ENCODE results near the gene ANKRD31.
"Not testable (repeated sequence)": the region's sequence is repeated elsewhere in the genome, so short reads cannot be mapped to it uniquely, and the experiment has no call there.

The ANKRD31 gene

DNA sequence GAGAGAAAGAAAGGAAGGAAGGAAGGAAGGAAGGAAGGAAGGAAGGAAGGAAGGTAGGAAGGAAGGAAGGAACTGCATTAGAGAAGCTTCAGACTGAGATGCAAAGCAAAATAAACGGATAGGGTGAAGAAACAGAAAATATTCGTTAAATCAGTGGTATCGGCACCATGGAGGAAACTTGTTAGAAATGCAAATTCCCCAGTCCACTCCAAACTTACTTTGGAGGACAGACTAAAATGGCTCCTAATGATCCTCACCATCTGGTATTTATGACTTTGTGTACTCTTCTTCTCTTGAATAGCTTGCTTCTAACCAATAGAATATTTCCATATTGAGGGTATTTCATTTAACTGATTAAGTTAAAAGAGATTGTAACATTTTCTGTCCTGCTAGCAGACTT lies 96.4 kb downstream of the ANKRD31 start:
- no peak overlapping the region for H3K9ac ChIP-seq (ENCODE audit: low read length)
- H3K27ac ChIP-seq (ENCODE audit: low read depth, low read length): no peak overlapping the region
- H3K27me3 ChIP-seq (ENCODE audit: control insufficient read depth in 1 of 2, insufficient read depth in 2 of 2, low read length in 2 of 2): no peaks in the 10 kb centered on the region
- no peaks in the 10 kb centered on the region for H3K36me3 ChIP-seq (ENCODE audit: insufficient read depth, low read length)
- H3K9me3 ChIP-seq (ENCODE audit: low read length): no peaks in the 10 kb centered on the region
- no peaks in the 10 kb centered on the region for H3K4me1 ChIP-seq (ENCODE audit: insufficient read depth, low read length)
- no peak overlapping the region for H3K4me3 ChIP-seq (ENCODE audit: low read depth in 1 of 2, low read length in 2 of 2)

DNA sequence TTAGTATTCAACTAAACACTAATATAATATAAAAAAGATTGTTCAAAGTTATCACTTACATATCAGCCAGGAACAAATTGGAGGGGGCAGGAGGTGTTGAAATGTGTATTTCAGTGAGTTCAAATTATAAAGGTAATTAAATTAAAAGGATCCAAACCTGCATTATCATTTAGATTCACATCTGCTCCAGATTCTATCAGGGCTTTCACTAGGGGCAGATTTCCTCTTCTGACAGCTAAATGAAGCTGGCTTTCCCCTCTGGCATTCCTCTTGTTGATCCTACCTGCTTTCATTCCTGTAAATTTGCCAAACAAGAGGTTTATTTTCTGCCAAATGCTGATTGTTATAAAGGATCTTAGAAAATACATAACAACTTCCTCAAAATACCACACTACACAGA lies 98.0 kb downstream of the ANKRD31 start:
- Histone ChIP-seq H3K27me3 (ENCODE audit: control insufficient read depth in 1 of 2, insufficient read depth in 2 of 2, low read length in 2 of 2) (no peaks in the 10 kb centered on the region), H3K4me3 (ENCODE audit: low read depth in 1 of 2, low read length in 2 of 2) (no peak overlapping the region), H3K9me3 (ENCODE audit: low read length) (no peaks in the 10 kb centered on the region), H3K27ac (ENCODE audit: low read depth, low read length) (no peak overlapping the region), H3K36me3 (ENCODE audit: insufficient read depth, low read length) (no peaks in the 10 kb centered on the region), H3K9ac (ENCODE audit: low read length) (no peak overlapping the region), H3K4me1 (ENCODE audit: insufficient read depth, low read length) (no peaks in the 10 kb centered on the region)

DNA sequence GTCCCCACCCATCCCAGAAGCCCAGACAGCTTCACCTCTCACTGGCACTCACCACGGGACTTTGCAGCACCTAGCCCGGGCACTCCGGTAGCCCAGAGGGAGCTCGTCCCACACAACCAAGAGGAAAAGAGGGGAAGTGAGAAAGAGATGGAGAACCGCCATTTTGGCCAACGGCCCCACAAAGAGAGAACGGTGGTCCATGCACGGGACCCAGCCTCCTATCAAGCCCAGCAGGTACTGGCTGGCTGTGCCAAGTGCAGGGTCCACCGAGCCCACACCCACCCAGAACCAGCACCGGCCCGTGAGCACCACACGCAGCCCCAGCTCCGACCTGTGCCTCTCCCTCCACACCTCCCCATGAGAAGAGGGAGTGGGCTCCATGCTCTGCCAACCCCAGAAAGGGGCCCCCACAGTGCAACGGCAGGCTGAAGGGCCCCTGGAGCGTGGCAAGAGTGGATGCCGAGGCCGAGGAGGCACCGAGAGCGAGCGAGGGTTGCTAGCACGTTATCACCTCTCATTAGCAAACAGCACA lies 105.8 kb downstream of the ANKRD31 start:
- no peaks in the 10 kb centered on the region for H3K36me3 ChIP-seq (ENCODE audit: insufficient read depth, low read length)
- no peaks in the 10 kb centered on the region for H3K27me3 ChIP-seq (ENCODE audit: control insufficient read depth in 1 of 2, insufficient read depth in 2 of 2, low read length in 2 of 2)
- no peaks in the 10 kb centered on the region for H3K9me3 ChIP-seq (ENCODE audit: low read length)
- no peaks in the 10 kb centered on the region for H3K4me1 ChIP-seq (ENCODE audit: insufficient read depth, low read length)
- H3K4me3 ChIP-seq (ENCODE audit: low read depth in 1 of 2, low read length in 2 of 2): no peak overlapping the region
- H3K27ac ChIP-seq (ENCODE audit: low read depth, low read length): no peak overlapping the region
- H3K9ac ChIP-seq (ENCODE audit: low read length): no peak overlapping the region

DNA sequence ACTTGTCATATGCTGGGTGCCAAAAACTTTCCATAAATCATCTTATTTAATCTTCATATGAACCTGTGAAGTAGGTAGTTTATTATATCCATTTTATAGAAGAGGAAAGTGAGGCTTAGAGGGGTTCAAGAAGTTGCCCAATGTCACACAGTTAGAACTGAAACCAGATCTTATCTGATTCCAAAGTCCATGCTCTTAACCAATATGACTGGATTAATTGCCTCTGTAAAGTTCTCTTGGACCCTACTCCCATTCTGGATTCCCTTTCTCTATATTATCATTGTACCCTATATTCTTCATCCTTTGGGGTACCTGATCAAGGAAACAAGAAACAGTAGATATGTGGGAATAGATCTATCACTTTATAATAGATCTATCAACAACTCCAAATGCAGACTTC lies 119.8 kb downstream of the ANKRD31 start:
- Histone ChIP-seq H3K9me3 (ENCODE audit: low read length) (peaks cover 3% of the 10 kb centered on the region), H3K27ac (ENCODE audit: low read depth, low read length) (no peak overlapping the region), H3K27me3 (ENCODE audit: control insufficient read depth in 1 of 2, insufficient read depth in 2 of 2, low read length in 2 of 2) (no peaks in the 10 kb centered on the region), H3K4me1 (ENCODE audit: insufficient read depth, low read length) (no peaks in the 10 kb centered on the region), H3K9ac (ENCODE audit: low read length) (no peak overlapping the region), H3K4me3 (ENCODE audit: low read depth in 1 of 2, low read length in 2 of 2) (no peak overlapping the region), H3K36me3 (ENCODE audit: insufficient read depth, low read length) (no peaks in the 10 kb centered on the region)

- not testable (repeated sequence) for H3K27ac ChIP-seq (ENCODE audit: low read depth, low read length); H3K9me3 ChIP-seq (ENCODE audit: low read length); H3K4me1 ChIP-seq (ENCODE audit: insufficient read depth, low read length); H3K27me3 ChIP-seq (ENCODE audit: control insufficient read depth in 1 of 2, insufficient read depth in 2 of 2, low read length in 2 of 2); H3K36me3 ChIP-seq (ENCODE audit: insufficient read depth, low read length); H3K4me3 ChIP-seq (ENCODE audit: low read depth in 1 of 2, low read length in 2 of 2); H3K9ac ChIP-seq (ENCODE audit: low read length)
Measured at GRCh38 chr5:75114311-75114710, 122.4 kb downstream of the ANKRD31 start.

DNA sequence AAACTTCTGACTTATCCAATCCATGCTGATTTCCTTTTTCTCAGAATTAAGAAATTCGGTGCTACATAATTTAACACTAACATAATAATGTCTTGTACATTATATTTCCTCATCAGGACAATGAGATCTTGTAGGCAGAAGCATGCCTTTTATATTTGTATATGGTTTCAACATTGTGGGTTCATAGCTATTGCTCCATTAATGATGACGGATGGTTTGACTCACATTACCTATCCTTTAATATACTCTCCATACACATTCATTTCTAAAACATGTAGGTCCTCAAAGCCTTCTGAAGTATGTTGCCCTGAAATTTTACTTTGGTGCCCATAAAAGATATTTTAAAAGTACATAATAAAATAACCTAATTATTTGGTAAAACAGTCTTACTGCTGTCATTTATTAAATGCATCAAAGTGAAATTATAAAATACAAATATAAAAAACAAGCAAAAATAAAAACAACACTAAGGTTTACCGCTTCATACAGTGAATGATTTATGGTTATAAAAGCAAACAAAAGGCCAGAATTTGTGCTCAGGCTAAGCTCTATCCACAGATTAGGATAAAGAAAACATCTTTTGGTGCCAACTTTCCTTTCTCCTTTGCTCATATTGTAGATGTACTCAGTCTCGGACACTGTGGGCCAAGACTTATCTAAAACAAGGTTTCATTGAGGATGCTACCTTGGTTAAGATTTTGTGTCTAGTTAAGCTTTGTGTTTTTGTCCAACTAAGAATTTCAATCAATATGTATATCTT lies 123.1 kb downstream of the ANKRD31 start:
- Histone ChIP-seq H3K9me3 (ENCODE audit: low read length) (no peaks in the 10 kb centered on the region), H3K27me3 (ENCODE audit: control insufficient read depth in 1 of 2, insufficient read depth in 2 of 2, low read length in 2 of 2) (no peaks in the 10 kb centered on the region), H3K27ac (ENCODE audit: low read depth, low read length) (no peak overlapping the region), H3K9ac (ENCODE audit: low read length) (no peak overlapping the region), H3K4me1 (ENCODE audit: insufficient read depth, low read length) (no peaks in the 10 kb centered on the region), H3K36me3 (ENCODE audit: insufficient read depth, low read length) (no peaks in the 10 kb centered on the region), H3K4me3 (ENCODE audit: low read depth in 1 of 2, low read length in 2 of 2) (no peak overlapping the region)

DNA sequence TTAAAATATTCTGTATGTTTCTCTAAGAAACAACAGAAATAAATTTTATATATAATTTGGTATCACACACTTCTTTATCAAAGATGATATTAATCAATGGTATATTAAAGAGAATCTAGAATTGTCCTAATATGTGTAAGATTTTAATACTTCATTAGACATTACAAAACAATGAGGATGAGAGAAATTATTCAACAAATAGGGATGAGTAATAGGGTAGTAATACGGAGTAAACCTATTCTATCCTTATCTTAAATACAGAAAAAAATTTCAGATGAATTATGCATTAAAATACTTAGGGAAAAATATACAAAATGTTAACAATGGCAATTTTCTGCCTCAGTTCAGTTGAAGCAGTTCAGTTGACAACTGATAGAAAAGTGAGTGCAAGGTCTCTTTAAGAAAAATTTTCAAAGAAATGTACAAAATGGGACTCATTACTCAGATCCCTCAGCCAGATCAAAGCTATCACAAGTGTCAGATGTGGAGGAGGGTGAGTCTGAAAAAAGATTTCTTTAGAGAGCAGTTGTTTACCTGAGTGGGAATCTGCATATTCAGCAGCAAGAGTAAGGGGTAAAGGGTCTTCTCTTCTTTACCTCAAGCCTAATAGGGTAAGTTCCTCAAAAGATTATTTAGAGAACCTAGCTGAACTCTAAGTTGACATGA lies 127.6 kb downstream of the ANKRD31 start:
- Histone ChIP-seq H3K4me1 (ENCODE audit: insufficient read depth, low read length) (no peaks in the 10 kb centered on the region), H3K27ac (ENCODE audit: low read depth, low read length) (no peak overlapping the region), H3K9ac (ENCODE audit: low read length) (no peak overlapping the region), H3K4me3 (ENCODE audit: low read depth in 1 of 2, low read length in 2 of 2) (no peak overlapping the region), H3K9me3 (ENCODE audit: low read length) (no peaks in the 10 kb centered on the region), H3K36me3 (ENCODE audit: insufficient read depth, low read length) (no peaks in the 10 kb centered on the region), H3K27me3 (ENCODE audit: control insufficient read depth in 1 of 2, insufficient read depth in 2 of 2, low read length in 2 of 2) (no peaks in the 10 kb centered on the region)

- H3K36me3 ChIP-seq (ENCODE audit: insufficient read depth, low read length): no peaks in the 10 kb centered on the region
- H3K27me3 ChIP-seq (ENCODE audit: control insufficient read depth in 1 of 2, insufficient read depth in 2 of 2, low read length in 2 of 2): no peaks in the 10 kb centered on the region
- no peak overlapping the region for H3K9ac ChIP-seq (ENCODE audit: low read length)
- H3K9me3 ChIP-seq (ENCODE audit: low read length): no peaks in the 10 kb centered on the region
- H3K27ac ChIP-seq (ENCODE audit: low read depth, low read length): no peak overlapping the region
- no peaks in the 10 kb centered on the region for H3K4me1 ChIP-seq (ENCODE audit: insufficient read depth, low read length)
- H3K4me3 ChIP-seq (ENCODE audit: low read depth in 1 of 2, low read length in 2 of 2): no peak overlapping the region
Measured at GRCh38 chr5:75108515-75108914, 128.2 kb downstream of the ANKRD31 start.

GRCh38 chr5:75095956-75096355 lies 140.7 kb downstream of the ANKRD31 start:
- H3K36me3 ChIP-seq (ENCODE audit: insufficient read depth, low read length); H3K27me3 ChIP-seq (ENCODE audit: control insufficient read depth in 1 of 2, insufficient read depth in 2 of 2, low read length in 2 of 2); H3K27ac ChIP-seq (ENCODE audit: low read depth, low read length); H3K9ac ChIP-seq (ENCODE audit: low read length); H3K4me3 ChIP-seq (ENCODE audit: low read depth in 1 of 2, low read length in 2 of 2); H3K9me3 ChIP-seq (ENCODE audit: low read length); H3K4me1 ChIP-seq (ENCODE audit: insufficient read depth, low read length): not testable (repeated sequence)

- no peaks in the 10 kb centered on the region for H3K36me3 ChIP-seq (ENCODE audit: insufficient read depth, low read length)
- no peak overlapping the region for H3K27ac ChIP-seq (ENCODE audit: low read depth, low read length)
- H3K9ac ChIP-seq (ENCODE audit: low read length): no peak overlapping the region
- no peak overlapping the region for H3K4me3 ChIP-seq (ENCODE audit: low read depth in 1 of 2, low read length in 2 of 2)
- H3K4me1 ChIP-seq (ENCODE audit: insufficient read depth, low read length): no peaks in the 10 kb centered on the region
- H3K27me3 ChIP-seq (ENCODE audit: control insufficient read depth in 1 of 2, insufficient read depth in 2 of 2, low read length in 2 of 2): no peaks in the 10 kb centered on the region
- H3K9me3 ChIP-seq (ENCODE audit: low read length): no peaks in the 10 kb centered on the region
Measured at GRCh38 chr5:75091597-75091996, 145.1 kb downstream of the ANKRD31 start.

- H3K27me3 ChIP-seq (ENCODE audit: control insufficient read depth in 1 of 2, insufficient read depth in 2 of 2, low read length in 2 of 2): no peaks in the 10 kb centered on the region
- H3K27ac ChIP-seq (ENCODE audit: low read depth, low read length): no peak overlapping the region
- H3K4me3 ChIP-seq (ENCODE audit: low read depth in 1 of 2, low read length in 2 of 2): no peak overlapping the region
- H3K36me3 ChIP-seq (ENCODE audit: insufficient read depth, low read length): no peaks in the 10 kb centered on the region
- no peak overlapping the region for H3K9ac ChIP-seq (ENCODE audit: low read length)
- H3K4me1 ChIP-seq (ENCODE audit: insufficient read depth, low read length): no peaks in the 10 kb centered on the region
- no peaks in the 10 kb centered on the region for H3K9me3 ChIP-seq (ENCODE audit: low read length)
Measured at GRCh38 chr5:75089662-75090061, 147.0 kb downstream of the ANKRD31 start.

DNA sequence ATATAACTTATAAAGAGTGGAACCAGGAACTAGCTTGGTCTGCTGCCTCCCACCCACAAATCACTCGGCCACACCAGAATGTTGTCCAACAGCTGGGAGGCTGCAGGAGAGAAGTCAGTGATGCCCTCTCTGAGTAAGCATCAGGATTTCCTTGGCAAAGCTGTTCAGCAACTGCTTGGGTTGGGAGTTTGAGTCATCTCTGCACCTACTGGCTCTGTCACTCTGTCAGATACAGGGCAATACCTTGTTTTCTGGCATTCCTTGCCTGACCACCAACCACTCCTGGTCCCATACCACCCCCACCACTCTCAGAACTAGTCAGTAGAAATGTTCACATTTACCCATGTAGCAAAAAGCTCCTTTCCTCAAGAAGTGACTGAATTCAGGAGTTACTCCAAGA lies 147.5 kb downstream of the ANKRD31 start:
- Histone ChIP-seq H3K9ac (ENCODE audit: low read length) (no peak overlapping the region), H3K27ac (ENCODE audit: low read depth, low read length) (no peak overlapping the region), H3K9me3 (ENCODE audit: low read length) (no peaks in the 10 kb centered on the region), H3K36me3 (ENCODE audit: insufficient read depth, low read length) (no peaks in the 10 kb centered on the region), H3K27me3 (ENCODE audit: control insufficient read depth in 1 of 2, insufficient read depth in 2 of 2, low read length in 2 of 2) (no peaks in the 10 kb centered on the region), H3K4me3 (ENCODE audit: low read depth in 1 of 2, low read length in 2 of 2) (no peak overlapping the region), H3K4me1 (ENCODE audit: insufficient read depth, low read length) (no peaks in the 10 kb centered on the region)

All from muscle layer of colon (tissue), 2 donors.